Mammary epithelial cell (primary cell): ENCODE data around the gene OCIAD1.

Experiments
- CTCF ChIP-seq, 2 donors: IDR thresholded peaks in 1 of 2; conservative IDR thresholded peaks in 1 of 2; 2 replicates each; pipeline ENCODE4 v1.5.1; 2011 to 2012; ENCODE audit warnings: inconsistent platforms in 2 of 2, low read length in 2 of 2, mild to moderate bottlenecking in 2 of 2, control low read depth in 1 of 2, low read depth in 1 of 2; ENCODE audit not compliant: insufficient read depth in 1 of 2; ENCODE audit errors: extremely low read depth in 1 of 2
- EZH2 ChIP-seq: IDR thresholded peaks from 2 replicates; pipeline ENCODE4 v1.6.1; 2012; ENCODE audit warnings: low read length, inconsistent platforms, borderline replicate concordance

- TF ChIP-seq CTCF (conservative IDR thresholded peaks at IDR 0.05 in 1 of 2, IDR thresholded peaks at IDR 0.05 in 1 of 2; ENCODE audit: extremely low read depth in 1 of 2, insufficient read depth in 1 of 2, low read depth in 1 of 2, low read length in 2 of 2) (no peak), EZH2 (no peak)
Measured at GRCh38 chr4:48907706-48908477, 77.0 kb downstream of the OCIAD1 start.
